Stromal cell of bone marrow (primary cell): Measurements from ENCODE around the gene TSPAN15.

Source experiments
- DNase-seq: peaks from one replicate; pipeline ENCODE4 v3.0.0-alpha.2; 2012; ENCODE audit warnings: low read depth

Gene TSPAN15

GRCh38 chr10:69417542-69417941 is 33.7 kb upstream of the TSPAN15 start:
- no peak for DNase-seq

- no peak for DNase-seq
Measured at GRCh38 chr10:69418052-69418752, 33.1 kb upstream of the TSPAN15 start.

GRCh38 chr10:69419096-69419743 is 32.0 kb upstream of the TSPAN15 start:
- no peak for DNase-seq

DNA sequence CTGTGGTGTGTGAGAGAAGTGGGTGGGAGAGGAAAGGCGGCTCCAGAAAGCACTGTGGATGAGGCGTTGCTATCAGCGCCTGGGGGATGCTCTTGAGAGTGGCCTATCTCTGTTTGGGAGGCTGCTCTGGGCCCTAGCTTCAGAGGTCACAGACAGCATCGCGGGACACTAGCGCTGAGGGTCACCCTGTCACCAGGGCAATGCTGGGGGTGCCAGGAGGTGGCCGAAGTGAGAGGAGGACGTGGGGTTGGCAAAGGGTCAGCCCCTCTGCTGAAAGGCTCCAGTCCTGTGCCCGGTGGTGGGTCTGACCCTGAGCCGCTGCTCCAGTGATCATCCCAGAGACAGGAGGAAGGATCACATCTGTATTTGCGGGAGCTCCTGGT is 31.5 kb upstream of the TSPAN15 start:
- DNase-seq = no peak

DNA sequence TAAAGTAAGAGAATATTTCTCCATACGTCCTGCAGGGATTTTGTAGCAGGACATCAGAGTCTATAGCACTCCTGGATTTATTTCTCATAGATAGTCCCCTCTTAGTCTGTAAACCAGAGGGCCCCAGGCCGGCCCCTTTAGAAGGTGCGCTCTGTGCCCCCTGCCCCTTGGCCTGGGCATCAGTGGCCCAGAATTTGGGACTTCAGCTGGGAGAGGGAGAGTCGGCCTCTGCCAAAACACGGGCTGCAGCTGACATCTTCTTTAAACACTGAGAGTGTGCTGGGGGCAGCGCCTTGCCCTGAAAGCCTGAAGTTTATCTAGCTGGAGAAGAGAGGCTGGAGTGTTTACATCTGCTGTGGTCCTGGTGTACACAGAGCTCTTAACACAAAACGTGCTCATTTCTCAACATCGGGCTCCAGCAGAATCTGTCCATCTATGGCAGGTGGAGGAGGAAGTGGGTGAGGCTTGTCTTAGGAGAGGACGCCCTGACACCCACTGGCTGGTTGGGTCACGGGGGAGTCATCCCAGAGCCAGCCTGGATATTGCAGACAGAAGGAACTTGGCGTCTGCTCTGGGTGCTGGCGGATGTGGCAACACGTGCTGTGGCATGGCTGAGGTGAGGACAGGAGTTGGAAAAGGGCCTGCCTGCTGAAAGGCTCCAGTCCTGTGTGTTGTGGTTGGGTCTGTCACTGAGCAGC is 29.5 kb upstream of the TSPAN15 start:
- DNase-seq = no peak

GRCh38 chr10:69422676-69423075 is 28.6 kb upstream of the TSPAN15 start:
- DNase-seq = no peak

GRCh38 chr10:69425041-69425440 is 26.2 kb upstream of the TSPAN15 start:
- DNase-seq = no peak

DNA sequence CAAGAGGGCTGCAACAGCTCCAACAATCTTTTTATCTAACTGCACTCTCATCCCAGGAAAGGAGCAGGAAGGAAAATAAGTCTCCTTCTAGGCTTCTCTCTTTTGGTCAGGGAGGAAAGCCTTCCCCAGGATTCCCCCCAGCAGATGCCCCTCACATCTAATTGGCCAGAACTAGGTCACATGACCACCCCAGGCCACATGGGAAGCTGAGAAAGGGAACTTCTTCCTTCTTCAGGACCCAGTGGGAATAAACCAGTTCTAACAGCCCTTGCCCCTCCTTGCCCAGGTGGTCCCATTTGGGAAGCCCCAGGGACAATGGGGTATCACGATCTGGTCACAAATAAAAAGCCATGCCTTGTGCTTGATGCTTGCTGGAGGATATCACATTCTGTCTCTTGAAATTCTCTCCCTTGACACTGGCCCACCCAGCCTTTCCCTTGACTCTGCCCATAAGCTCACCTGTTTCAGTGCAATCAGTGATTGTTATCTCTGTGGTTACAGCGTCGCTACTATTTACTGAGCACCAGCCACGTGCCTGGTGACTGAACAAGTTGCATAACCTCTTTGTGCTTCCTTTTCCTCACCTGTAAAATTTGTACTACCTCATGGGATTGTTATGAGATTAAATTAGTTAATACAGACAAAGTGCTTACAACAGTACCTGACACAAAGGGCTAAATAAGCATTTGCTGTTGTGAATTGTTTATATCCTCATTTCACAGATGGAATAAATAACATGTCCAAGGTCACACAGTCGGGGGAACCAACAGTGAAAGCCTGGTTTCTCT is 25.6 kb upstream of the TSPAN15 start:
- DNase-seq = no peak

GRCh38 chr10:69426376-69426727 is 24.9 kb upstream of the TSPAN15 start:
- no peak for DNase-seq

DNA sequence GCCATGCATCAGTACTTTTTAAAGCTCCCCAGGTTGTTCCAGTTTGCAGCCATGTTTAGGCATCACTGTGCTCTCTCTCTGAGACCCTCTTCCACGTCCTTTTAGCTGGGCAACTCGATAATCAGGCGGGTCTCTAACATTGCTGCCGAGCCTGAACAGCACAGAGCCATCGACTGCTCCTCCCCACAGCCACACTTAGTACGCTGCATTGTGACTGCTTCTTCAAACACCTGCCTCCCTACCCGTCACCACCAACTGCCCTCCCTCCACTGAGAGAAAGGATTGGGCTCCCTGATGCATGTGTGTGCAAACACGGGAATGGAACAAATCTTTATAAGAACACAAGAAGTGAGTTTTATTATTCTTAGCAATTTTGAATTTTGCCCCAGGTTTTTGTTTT is 23.1 kb upstream of the TSPAN15 start:
- DNase-seq = no peak

- DNase-seq = no peak
Measured at GRCh38 chr10:69434169-69434568, 17.1 kb upstream of the TSPAN15 start.

DNA sequence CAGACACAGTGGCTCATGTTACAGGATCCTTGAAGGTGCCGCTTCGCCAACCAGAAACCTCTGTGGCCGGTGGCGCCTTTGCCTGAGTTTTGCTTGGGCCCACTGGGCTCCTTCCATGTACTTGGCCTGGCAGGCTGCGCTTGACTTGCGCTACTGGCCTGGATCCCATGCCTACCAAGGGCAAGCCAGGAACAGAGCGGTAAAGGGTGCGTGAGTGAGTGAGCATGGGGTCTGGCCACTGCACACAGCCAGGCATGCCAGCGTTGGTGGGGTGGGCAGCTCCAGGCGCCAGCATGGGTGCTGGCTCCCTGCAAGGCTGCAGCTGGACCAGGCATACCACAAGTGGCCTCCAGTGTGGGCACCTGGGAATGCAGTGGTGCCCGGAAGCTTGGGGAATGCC is 16.3 kb upstream of the TSPAN15 start:
- DNase-seq = no peak

GRCh38 chr10:69435966-69436520 is 15.2 kb upstream of the TSPAN15 start:
- no peak for DNase-seq

- DNase-seq = no peak
Measured at GRCh38 chr10:69437321-69438259, 13.7 kb upstream of the TSPAN15 start.

GRCh38 chr10:69438536-69439349 is 12.5 kb upstream of the TSPAN15 start:
- no peak for DNase-seq

DNA sequence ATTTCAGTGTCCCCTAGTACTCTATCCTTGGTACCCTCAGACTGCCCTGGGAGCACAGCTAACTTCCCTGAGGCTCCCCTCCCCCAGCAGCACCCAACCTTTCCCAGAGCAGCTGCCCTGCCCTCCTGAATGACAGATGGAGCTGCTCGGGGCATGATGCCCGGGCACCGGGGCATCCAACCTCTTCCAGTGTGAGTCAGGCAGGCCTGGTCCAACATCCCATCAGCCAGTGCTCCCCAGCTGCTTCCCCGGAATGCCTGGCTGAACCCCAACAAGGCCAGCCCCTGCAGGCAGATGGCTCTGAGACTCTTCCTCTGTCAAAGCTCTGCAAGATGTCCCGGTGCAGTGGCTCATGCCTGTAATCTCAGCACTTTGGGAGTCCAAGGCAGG is 11.9 kb upstream of the TSPAN15 start:
- no peak for DNase-seq

DNA sequence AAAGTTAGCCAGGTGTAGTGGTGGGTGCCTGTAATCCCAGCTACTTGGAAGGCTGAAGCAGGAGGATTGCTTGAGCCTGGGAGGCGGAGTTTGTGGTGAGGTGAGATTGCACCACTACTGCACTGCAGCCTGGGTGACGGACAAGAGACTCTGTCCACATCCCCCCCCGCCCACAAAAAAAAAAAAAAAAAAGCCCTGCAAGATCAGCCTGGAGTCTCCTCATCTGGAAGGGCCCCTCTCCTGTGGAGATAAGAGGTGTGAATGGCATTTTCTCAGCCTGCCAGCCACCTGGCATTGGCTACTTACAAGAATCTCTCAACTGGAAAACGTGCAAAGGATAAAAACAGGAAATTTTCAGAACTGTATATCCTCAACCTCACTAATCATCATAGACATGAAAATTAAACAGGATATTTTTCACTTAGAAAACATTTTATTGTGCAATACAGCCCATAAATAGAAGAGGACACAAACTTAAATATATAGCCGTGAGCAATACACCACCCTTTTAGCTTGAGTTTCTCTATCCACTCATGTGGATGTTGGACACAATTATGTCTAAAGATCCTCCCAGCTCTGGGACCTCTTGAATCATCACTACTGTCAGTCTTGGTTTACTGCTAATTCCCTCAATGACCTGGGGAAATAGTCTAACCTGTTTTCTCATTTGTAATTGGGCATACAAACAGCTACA is 11.3 kb upstream of the TSPAN15 start:
- DNase-seq = peak; percentile 25

DNA sequence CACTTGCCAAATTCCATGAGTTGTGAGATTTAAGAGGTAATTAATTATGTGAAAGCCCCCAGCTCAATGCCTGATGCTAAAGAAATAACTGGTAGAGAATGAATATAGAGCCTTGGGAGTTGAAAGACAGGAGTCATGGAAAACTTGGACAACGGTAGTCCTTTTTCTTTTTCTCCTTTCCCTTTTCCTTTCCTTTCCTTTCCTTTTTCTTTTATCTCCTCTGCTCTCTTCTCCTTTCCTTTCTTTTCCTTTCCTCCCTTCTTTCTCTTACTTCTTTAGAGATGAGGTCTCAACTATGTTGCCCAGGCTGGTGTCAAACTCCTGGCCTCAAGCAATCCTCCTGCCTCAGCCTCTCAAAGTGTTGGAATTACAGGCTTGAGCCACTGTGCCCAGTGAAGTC is 7.9 kb upstream of the TSPAN15 start:
- no peak for DNase-seq

DNA sequence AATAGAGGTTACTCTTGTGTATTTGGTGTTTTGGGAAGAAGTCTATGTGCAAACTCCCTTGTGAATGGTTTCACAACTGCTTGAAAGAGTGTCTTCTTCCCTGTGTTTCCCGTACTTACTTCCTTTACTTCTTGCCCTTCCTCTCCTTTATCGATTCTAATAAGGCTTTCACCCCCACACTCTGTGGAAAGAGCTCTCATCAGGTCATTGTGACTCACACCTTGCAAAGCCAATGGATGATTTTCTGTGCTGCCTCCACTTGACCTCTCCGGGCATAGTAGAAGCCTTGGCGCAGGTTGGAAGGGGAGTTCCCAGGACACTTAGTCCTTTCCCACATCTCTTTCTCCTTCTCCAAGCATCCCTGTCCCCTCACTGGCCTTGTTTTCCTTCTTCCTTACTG is 6.2 kb upstream of the TSPAN15 start:
- no peak for DNase-seq

DNA sequence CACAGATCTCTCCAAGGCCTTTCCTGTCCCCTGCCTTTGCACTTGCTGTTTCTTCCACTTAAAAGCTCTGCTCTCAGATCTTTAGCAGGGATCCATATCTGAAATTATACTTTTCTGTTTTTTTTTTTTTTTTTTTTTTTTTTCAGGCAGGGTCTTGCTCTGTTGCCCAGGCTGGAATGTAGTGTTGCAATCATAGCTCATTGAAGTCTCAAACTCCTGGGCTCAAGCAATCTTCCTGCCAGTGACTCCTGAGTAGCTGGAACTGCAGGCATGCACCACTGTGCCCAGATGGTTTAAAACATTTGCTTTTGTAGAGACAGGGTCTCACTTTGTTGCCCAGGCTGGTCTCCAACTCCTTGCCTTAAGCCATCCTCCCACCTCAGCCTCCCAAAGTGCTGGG is 5.0 kb upstream of the TSPAN15 start:
- DNase-seq = no peak
